Upper lobe of right lung (tissue), 1 donor: ENCODE results near the gene BIVM. TPM values are rescaled to one million over a fixed set of nuclear protein-coding genes. Genes with fewer than 3 reads are reported as not detected.
"Not testable (repeated sequence)": the region's sequence is repeated elsewhere in the genome, so short reads cannot be mapped to it uniquely, and the experiment has no call there.

ENCODE experiments used
- ATAC-seq: fragments of 200-7000 bp; cut with Tn5 transposase; one replicate; pipeline ENCODE4 v1.9.1; 2020; ENCODE audit warnings: mild to moderate bottlenecking, moderate library complexity
- DNase-seq: peaks from one replicate; pipeline ENCODE4 v3.0.0-alpha.2; 2020
- H3K27ac ChIP-seq: fragments of 200-600 bp; one replicate; pipeline ENCODE4 v1.8.0; 2022
- H3K27me3 ChIP-seq: fragments of 200-600 bp; one replicate; pipeline ENCODE4 v1.8.0; 2022; ENCODE audit warnings: mild to moderate bottlenecking
- H3K36me3 ChIP-seq: fragments of 200-600 bp; one replicate; pipeline ENCODE4 v1.8.0; 2022
- H3K4me1 ChIP-seq: fragments of 200-600 bp; one replicate; pipeline ENCODE4 v1.8.0; 2022
- H3K4me3 ChIP-seq: fragments of 200-600 bp; one replicate; pipeline ENCODE4 v1.8.0; 2022; ENCODE audit warnings: mild to moderate bottlenecking
- H3K9me3 ChIP-seq: fragments of 200-600 bp; one replicate; pipeline ENCODE4 v1.8.0; 2022
- CTCF ChIP-seq: fragments of 200-600 bp; IDR thresholded peaks from one replicate; pipeline ENCODE4 v1.8.0; 2022; ENCODE audit warnings: antibody characterized with exemption
- intact Hi-C: fragments of 100-400 bp; cut with DNase I; formaldehyde crosslinking; loops from one replicate; pipeline ENCODE4 v1.11.0; 2022
- total RNA-seq: library from RNA; stranded (reverse); fragmentation: NEBNext Ultra II Directional; extraction: Animal tissue kit (Norgen Biotek cat#: 25700); gene quantifications from one replicate; pipeline ENCODE4 v1.2.1, GENCODE V29; 2021
- donor health status: DM: no; HTN: yes; CAD: no; lungs with severe emphysema.

Gene BIVM
- total RNA-seq, 1 donor from 2014 or later, result 16.1 TPM

GRCh38 chr13:102777736-102778135 is 21.2 kb upstream of the BIVM start:
- Histone ChIP-seq H3K4me1 (peaks cover under 1% of the 10 kb centered on the region), H3K9me3 (no peaks in the 10 kb centered on the region), H3K36me3 (no peaks in the 10 kb centered on the region), H3K4me3 (no peak overlapping the region), H3K27ac (no peak overlapping the region), H3K27me3 (no peaks in the 10 kb centered on the region)
- DNase-seq (no peak), ATAC-seq (no peak)
- no peak for TF ChIP-seq CTCF
- intact Hi-C loops, result no loop called here

- Histone ChIP-seq H3K36me3 (peaks cover under 1% of the 10 kb centered on the region), H3K27me3 (no peaks in the 10 kb centered on the region), H3K4me1 (no peaks in the 10 kb centered on the region), H3K9me3 (no peaks in the 10 kb centered on the region), H3K27ac (no peak overlapping the region), H3K4me3 (no peak overlapping the region)
- ATAC-seq, result no peak
- TF ChIP-seq CTCF, result no peak
- intact Hi-C loops, result no loop called here
- no peak for DNase-seq
Measured at GRCh38 chr13:102779436-102780159, 19.3 kb upstream of the BIVM start.

GRCh38 chr13:102780656-102781055 is 18.3 kb upstream of the BIVM start:
- DNase-seq, ATAC-seq, H3K9me3 ChIP-seq, H3K4me3 ChIP-seq, H3K27me3 ChIP-seq, H3K4me1 ChIP-seq, H3K27ac ChIP-seq, intact Hi-C loops, H3K36me3 ChIP-seq: not testable (repeated sequence)

GRCh38 chr13:102781591-102781990 is 17.3 kb upstream of the BIVM start:
- DNase-seq, result no peak
- ATAC-seq, result no peak
- H3K4me1 ChIP-seq, result no peaks in the 10 kb centered on the region
- intact Hi-C loops, result no loop called here
- TF ChIP-seq CTCF, result no peak
- no peaks in the 10 kb centered on the region for H3K27me3 ChIP-seq
- peaks cover 9% of the 10 kb centered on the region for H3K36me3 ChIP-seq
- H3K9me3 ChIP-seq, result no peaks in the 10 kb centered on the region
- no peak overlapping the region for H3K27ac ChIP-seq
- no peak overlapping the region for H3K4me3 ChIP-seq

GRCh38 chr13:102784483-102784882 is 14.4 kb upstream of the BIVM start:
- TF ChIP-seq CTCF, result no peak
- ATAC-seq, result no peak
- Histone ChIP-seq H3K36me3 (peaks cover 9% of the 10 kb centered on the region), H3K4me3 (no peak overlapping the region), H3K27me3 (no peaks in the 10 kb centered on the region), H3K27ac (no peak overlapping the region), H3K9me3 (no peaks in the 10 kb centered on the region), H3K4me1 (no peaks in the 10 kb centered on the region)
- intact Hi-C loops, result no loop called here
- no peak for DNase-seq

- peaks cover 27% of the 10 kb centered on the region for H3K36me3 ChIP-seq
- ATAC-seq, result no peak
- DNase-seq, result no peak
- H3K27ac ChIP-seq, result no peak overlapping the region
- no peaks in the 10 kb centered on the region for H3K27me3 ChIP-seq
- TF ChIP-seq CTCF, result no peak
- H3K4me3 ChIP-seq, result no peak overlapping the region
- intact Hi-C loops, result no loop called here
- no peaks in the 10 kb centered on the region for H3K4me1 ChIP-seq
- no peaks in the 10 kb centered on the region for H3K9me3 ChIP-seq
Measured at GRCh38 chr13:102788683-102789082, 10.2 kb upstream of the BIVM start.
